GM18502 (cell line): ENCODE results near the gene ATP6V0A4.
"Not testable (repeated sequence)": the region's sequence is repeated elsewhere in the genome, so short reads cannot be mapped to it uniquely, and the experiment has no call there.

Experiments used
- ATAC-seq: cut with Tn5 transposase; IDR thresholded peaks from one replicate; pipeline ENCODE4 v1.9.1; 2021; ENCODE audit warnings: mild to moderate bottlenecking; ENCODE audit not compliant: unreplicated experiment, poor library complexity

The ATP6V0A4 gene

DNA sequence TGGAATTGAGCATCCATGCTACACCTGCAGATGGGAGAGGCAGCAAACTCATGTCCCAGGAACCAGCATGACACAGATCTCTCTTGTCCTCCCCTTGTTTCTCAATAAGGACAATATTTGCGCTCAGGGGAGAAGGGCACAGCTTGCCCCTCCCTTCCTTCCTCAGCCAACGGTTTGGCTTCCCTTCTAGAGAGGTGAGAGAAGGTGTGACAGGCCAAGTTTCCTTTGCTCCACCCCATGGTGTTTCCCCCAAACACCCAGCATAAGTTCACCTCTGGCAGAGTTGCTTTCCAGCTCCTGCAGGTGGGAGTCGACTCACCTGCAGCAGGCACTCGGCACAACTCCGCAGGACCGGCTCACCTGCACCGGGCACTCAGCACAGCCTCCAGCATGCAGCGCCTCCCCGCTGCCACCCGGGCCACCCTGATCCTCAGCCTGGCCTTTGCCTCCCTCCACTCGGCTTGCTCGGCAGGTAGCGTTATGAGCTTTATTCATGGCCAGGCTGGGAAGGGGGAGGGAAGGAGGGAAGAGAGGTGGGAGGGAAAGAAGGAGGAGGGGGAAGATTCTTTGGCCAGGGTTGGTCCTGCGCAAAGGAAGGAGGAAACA lies at the start of gene ATP6V0A4, which contains the start of gene TMEM213:
TSS of gene ATP6V0A4 (minus strand) at position 482 of the 606 bp plus-strand sequence. CDS start 26,949 bp downstream, outside the sequence.
TSS of gene TMEM213 (plus strand) at position 280 of the 606 bp plus-strand sequence. CDS start at position 391, 111 bp downstream.
- ATAC-seq, result no peak

DNA sequence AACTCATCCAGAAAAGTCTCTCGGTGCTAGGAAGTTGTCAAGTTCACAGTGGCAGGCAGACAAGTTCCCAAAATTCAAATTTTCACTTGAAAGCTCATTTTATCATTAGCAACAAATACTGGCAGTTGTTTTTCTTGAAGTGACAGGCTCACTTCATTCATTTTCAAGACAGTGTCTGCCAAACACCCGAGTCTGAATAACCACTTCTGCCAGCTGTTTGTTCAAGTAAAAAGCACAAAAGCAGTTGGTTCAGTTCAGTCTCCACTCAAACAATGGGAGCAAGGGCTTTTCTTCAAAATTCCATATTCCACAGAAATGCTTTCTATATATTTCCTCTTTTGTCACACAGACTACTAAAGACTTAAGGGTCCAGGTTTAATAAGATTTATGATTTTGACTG lies 47.7 kb upstream of the ATP6V0A4 start:
- ATAC-seq, result no peak

DNA sequence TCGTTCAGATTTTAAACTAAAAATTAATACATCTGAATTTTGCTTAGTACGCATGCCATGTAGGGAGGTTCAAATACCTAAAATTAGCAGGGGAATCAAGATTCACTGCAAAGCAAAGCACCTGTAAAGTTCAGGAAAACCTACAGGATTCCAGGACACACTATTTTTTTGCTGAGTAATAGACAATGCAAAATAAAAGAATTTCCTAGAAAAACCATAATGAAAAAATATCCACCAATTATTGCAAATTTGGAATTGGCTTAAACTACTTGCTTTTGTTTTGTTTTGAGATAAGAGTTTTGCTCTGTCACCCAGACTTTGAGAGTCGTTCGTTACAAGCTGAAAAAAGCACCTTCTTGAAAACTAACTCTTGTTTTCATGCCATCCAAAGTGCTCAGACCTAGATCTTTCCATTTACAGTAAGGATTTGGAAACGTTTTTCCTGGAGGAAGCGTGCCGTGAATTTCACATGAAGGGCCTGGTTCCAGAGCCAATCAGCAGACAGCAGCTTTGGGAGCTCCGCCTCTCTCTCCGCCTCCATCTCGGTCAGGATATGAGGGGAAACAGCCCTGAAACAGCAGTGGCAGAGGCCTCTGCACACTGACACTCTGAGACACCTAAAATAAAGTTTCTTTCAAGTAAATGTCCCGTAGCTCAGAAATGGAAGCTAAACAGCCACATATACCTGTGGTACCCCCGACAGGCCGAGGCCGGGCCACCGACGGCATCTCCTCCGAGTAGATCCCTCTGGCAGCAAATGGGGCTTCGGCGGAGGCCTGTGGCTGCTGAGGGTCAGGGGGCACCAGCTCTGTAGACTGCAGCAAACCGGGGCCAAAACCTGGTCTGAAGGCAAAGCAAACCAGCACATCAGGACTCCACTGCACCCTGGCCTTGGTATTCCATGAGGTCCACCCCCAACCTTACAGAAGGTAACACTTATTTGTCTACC lies 45.9 kb upstream of the ATP6V0A4 start:
- ATAC-seq, result no peak

DNA sequence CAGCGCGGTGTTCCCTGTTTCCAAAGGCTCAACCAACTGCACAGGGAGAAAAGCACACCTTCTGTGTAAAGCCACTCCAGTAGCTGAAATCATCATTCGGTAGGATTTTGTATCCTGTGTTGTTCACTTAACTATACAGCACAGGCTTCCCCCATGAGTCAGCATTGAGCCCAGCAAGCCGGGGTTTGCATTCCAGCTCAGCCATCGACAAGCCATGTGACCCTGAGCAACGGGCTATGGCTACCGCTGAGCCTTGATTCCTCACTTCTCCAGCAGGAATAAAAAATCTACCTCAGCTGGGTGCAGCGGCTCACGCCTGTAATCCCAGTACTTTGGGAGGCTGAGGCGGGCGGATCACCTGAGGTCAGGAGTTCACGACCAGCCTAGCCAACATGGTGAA lies 44.1 kb upstream of the ATP6V0A4 start:
- ATAC-seq, result no peak

DNA sequence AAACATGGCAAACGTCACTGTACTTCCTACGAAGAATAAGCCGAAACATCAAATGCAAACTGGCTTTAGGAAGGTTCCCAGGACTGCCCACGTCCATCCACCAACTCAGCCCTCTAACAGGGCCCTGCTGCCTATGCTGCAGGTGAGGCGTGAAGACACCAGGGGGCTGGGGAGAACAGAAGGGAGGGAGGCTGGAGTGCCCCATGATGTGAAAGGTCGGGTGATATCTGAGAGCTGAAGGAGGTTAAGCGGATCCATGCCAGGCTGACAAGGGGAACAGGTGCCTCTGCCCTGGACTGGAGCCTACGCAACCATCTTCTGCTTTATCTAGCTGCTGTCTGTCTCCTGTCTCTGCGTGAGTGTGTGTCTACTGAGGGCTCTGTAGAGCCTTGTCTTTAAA lies 40.2 kb upstream of the ATP6V0A4 start:
- no peak for ATAC-seq

DNA sequence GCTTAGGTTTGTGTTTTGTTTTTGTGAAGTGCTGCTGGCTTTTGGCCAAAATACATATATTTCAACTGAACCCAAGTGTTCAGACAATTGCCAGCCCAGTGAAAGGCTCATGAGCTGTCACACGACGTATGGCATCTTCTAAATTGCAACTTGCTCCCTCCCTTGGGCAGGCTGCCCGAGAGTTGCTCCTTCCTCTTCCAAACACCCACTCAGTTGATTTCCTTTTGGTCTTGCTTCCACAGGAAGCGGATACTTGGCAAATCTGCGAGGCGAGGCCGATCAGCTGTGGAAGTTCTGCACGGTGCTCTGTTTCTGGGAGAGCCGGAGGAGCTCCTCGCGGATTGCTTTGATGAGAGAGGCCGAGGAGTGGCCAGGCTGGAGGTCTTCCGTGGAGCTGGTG lies 39.6 kb upstream of the ATP6V0A4 start:
- ATAC-seq, result no peak

DNA sequence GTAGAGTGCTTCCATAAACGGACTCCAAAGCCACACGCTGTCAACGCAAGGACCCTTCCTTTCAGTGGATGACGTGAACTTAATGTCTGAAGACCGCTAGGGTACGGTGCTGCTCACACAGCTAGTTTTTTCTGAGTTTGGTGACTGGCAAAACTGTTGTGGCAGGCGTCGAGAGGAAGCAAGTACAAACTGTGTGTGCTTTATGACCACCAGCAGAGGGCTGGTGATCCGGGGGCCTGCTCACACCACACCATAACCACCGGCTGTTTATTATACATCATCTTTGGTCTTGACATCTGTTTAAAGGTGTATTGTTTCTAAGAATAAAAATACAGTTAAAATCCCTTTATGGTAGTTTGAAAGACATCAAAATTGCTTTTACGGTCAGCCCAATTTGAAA lies 37.1 kb upstream of the ATP6V0A4 start:
- ATAC-seq, result no peak

DNA sequence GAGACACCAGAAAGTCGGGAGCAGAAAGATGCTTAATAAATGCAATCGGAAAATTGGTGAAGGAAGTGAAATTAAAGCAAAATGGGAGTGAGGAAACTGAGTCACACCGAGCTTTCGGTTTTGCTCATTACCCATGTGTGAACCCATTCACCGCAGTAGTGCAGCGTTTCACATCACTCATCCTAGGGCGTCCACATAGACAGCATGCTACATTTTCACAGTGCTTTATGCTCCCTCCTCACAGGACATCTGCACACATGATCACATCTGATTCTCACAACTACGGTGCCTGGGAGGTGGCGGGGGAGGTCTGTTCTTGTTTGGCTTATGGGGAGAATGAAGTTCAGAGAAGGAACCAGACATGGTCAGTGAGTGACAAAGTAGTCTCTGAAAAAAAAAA lies 36.6 kb upstream of the ATP6V0A4 start:
- no peak for ATAC-seq

DNA sequence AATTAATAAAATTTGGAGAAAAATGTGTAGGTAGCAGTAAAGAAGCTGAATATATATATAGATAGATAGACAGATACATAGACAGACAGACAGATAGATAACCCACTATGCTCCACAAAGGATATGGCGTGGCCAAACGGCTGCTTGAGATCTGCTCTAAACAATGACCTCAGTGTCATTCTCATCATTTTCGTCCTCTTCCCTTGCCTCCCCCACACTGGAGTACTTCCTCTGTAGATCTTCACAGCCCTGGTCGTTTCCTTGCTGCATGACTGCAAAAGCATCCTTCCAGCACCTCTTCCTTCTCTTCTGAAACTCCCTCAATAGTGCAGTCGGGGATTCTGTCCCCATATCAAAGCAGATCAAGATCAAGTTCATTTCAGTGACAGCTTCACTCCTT lies 35.6 kb upstream of the ATP6V0A4 start:
- no peak for ATAC-seq

DNA sequence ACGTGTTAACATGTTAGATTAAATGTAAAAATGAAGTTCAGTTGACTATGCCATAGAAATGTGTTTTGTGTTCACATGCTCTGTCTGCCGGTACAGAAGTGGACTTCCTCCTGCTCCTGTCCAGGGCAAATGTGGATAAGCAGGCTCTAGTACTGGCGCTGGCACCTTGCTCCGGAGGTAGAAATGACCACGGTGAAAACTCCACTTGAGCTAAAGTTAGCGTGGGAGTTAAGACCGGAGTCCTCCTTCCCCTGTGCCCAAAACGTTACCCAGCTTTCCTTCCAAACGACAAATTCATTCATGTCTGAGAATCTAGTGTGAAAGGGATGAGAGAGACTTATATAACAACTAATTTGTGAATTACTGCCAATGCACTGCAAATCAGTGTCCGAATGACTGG lies 35.0 kb upstream of the ATP6V0A4 start:
- ATAC-seq, result no peak

DNA sequence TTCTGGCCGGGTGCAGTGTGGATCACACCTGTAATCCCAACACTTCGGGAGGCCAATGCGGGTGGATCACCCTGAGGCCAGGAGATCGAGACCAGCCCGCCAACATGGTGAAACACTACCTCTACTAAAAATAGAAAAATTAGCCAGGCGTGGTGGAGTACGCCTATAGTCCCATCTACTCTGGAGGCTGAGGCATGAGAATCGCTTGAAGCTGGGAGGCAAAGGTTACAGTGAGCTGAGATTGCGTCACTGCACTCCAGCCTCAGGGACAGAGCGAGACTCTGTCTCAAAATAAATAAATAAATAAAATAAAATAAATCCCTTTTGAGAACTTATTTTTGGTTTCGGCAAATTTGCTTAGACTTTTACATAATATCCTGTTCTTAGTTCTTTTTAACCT lies 31.3 kb upstream of the ATP6V0A4 start:
- no peak for ATAC-seq

DNA sequence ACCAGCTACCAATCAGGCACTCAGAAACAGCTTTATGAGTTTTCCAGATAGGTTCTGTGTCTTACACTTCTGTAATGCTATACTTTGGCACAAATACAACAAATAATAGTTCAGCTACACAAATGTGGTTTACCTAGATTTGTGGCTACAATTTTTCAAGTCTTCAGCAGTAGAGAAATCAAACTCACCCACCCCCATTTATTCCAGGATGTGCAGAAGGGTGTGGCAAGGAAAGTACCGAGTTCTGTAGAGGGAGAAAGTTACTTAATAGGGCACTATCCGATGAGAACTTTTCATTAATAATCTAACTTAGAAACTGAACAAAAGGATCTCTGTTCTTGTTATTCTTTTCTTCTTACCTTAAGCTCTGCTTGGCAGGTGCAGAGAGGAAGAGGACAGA lies 30.3 kb upstream of the ATP6V0A4 start:
- ATAC-seq, result no peak

DNA sequence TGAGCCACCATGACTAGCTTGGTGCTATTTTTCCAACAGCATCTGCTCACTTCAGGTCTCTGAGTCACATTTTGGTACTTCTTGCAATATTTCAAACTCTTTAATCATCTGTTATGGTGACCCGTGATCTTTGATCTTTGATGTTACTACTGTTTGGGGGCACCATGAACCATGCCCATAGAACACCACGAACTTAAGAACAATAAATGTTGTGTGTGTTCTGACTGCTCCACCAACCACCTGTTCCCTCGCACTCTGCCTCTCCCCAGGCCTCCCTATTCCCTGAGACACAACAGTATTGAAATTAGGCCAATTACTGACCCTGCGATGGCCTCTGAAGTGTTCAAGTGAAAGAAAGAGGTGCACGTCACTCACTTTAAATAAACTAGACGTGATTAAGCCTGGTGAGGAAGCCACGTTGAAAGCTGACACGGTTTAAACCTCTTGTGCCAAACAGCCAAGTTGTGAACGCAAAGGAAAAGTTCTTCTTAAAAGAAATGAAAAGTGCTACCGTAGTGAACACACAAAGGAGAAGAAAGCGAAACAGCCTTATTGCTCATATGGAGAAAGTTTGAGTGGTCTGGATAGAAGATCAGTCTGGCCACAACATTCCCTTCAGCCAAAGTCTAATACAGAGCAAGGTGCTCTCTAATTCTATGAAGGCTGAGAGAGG lies 27.2 kb upstream of the ATP6V0A4 start:
- ATAC-seq, result no peak

DNA sequence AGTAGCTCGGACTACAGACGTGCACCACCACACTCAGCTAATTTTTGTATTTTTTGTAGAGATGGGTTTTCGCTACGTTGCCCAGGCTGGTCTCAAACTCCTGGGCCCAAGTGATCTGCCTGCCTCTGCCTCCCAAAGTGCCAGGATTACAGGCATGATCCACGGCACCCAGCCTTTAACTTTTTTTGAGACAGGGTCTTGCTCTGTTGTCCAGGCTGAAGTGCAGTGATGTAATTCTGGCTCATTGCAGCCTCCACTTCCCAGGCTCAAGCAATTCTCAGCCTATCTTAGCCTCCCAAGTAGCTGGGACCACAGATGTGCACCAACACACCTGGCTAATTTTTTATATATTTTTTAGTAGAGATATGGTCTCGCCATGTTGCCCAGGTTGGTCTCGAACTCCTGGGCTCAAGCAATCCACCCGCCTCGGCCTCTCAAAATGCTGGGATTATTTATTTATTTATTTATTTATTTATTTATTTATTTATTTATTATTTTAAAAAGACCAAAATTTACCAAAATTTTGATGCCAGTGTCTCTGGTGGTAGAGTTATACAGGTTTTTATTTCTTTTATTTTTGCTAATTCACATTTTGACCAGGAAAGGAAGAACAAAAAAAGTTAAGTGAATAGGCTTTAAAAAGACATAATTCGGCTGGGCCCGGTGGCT lies 25.0 kb upstream of the ATP6V0A4 start:
- no peak for ATAC-seq

DNA sequence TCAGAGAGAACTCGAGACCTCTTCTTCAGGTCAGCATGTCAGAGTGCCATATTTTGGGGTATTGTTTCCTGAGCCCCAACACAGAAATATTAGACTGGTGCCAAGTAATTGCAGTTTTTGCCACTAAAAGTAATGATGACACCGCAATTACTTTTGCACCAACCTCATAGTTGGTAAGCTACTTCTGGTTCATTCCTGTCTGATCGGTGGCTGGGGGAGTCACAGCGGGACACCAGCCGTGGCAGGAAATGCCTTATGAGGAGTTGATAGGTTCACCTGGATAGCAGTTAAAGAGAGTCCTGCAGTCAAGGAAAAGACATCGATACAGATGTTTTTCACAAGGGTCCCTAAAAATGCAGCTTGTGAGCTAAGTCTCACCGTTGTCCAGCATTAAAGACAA lies 23.9 kb upstream of the ATP6V0A4 start:
- no peak for ATAC-seq

DNA sequence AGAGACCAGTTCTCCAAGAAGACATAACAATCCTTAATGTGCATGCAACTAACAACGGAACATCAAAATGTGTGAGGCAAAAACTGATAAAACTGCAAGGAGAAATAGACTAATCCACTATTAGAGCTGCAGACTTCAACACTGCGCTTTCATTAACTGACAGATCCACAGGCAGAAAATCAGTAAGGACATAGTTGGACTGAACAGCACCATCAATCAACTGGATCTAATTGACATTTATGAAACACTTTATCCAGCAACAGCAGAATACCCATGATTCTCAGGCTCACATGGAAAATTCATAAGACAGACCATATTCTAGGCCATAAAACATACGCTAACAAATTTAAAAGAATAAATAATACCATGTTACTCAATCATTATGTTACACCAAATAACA lies 21.6 kb upstream of the ATP6V0A4 start:
- no peak for ATAC-seq

DNA sequence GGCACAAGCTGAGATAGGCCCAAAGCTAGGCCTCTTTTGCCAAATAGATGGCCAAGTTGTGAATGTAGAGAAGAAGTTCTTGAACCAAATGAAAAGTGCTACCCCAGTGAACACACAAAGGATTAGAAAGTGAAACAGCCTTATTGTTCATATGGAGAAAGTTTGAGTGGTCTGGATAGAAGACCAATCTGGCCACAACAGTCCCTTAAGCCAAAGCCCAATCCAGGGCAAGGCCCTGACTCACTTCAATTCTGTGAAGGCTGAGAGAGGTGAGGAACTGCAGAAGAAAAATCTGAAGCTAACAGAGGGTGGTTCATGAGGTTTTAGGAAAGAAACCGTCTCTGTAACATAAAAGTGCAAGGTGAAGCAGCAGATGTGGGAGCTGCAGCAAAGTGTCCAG lies 18.7 kb upstream of the ATP6V0A4 start:
- ATAC-seq, result no peak

DNA sequence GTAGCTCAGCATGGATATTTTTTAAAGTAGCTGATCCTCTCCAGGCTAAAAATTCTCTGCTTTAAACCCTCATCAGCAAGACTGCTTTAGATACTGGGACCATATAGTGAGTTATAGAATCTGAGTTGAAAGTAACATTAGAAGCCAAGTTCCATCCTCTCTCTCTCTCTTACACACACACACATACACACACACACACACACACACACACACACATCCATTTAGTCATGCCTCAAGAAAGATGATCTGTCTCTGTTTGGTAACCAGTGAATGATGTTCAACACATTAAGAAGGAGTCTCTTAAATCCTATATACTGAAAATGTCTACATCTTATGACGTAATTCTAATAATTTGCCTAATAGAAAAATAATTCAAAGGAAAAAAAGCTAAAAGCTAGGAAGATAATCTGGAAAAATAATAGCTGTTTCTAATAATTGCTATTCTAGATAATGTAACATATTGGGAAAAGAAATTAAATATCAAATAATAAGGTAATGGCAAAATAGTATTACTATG lies 16.9 kb upstream of the ATP6V0A4 start:
- ATAC-seq, result no peak

DNA sequence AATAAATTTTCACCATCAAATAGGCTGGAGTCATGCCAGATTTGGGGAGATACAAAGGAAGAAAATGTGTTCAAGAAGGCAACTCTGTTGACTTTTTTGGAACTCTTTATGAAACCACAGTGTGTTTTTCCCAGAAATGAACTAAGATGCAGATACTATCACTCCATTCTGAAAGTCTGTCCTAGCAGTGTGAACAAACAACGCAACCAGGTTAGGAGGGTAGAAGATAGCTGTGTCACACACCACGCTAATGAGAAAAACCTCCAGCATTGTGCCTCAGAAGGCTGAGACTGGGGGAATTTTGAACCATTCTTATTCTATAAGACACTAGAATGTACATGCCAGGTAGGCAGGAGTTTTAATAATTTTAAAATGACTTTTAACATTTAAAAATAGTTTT lies 15.9 kb upstream of the ATP6V0A4 start:
- no peak for ATAC-seq

DNA sequence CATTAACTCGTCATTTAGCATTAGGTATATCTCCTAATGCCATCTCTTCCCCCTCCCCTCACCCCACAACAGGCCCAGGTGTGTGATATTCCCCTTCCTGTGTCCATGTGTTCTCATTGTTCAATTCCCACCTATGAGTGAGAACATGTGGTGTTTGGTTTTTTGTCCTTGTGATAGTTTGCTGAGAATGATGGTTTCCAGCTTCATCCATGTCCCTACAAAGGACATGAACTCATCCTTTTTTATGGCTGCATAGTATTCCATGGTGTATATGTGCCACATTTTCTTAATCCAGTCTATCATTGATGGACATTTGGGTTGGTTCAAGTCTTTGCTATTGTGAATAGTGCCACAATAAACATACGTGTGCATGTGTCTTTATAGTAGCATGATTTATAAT lies 13.3 kb upstream of the ATP6V0A4 start:
- not testable (repeated sequence) for ATAC-seq
